ENCODE measurements around the gene RAG1. TPM values are rescaled to one million over a fixed set of nuclear protein-coding genes. Genes with fewer than 3 reads are reported as not detected.

The RAG1 gene
- total RNA-seq, 1 donor from 2014 or later: 1.9 TPM

- Mint-ChIP-seq H3K36me3 (no peaks in the 10 kb centered on the region), H3K4me3 (no peak overlapping the region), H3K27ac (no peak overlapping the region), H3K4me1 (peaks cover 15% of the 10 kb centered on the region), H3K9me3 (no peaks in the 10 kb centered on the region), H3K27me3 (ENCODE audit: low read depth) (no peaks in the 10 kb centered on the region)
- TF ChIP-seq CTCF (IDR thresholded peaks at IDR 0.05; ENCODE audit: unreplicated experiment): no peak
- no peak for DNase-seq (ENCODE audit: low spot score in 2 of 2, unreplicated experiment in 2 of 2)
These were observed 52.4 kb downstream of the RAG1 start for GRCh38 chr11:36620246-36620645.

- Mint-ChIP-seq H3K36me3 (no peaks in the 10 kb centered on the region), H3K4me1 (peaks cover 27% of the 10 kb centered on the region), H3K4me3 (no peak overlapping the region), H3K9me3 (no peaks in the 10 kb centered on the region), H3K27me3 (ENCODE audit: low read depth) (no peaks in the 10 kb centered on the region), H3K27ac (no peak overlapping the region)
- no peak for TF ChIP-seq CTCF (IDR thresholded peaks at IDR 0.05; ENCODE audit: unreplicated experiment)
- no peak for DNase-seq (ENCODE audit: low spot score in 2 of 2, unreplicated experiment in 2 of 2)
These were observed 54.8 kb downstream of the RAG1 start for GRCh38 chr11:36622431-36623136.

GRCh38 chr11:36623494-36623893 is 55.7 kb downstream of the RAG1 start:
- TF ChIP-seq CTCF (IDR thresholded peaks at IDR 0.05; ENCODE audit: unreplicated experiment): no peak
- Mint-ChIP-seq H3K9me3 (no peaks in the 10 kb centered on the region), H3K4me3 (no peak overlapping the region), H3K4me1 (peaks cover 34% of the 10 kb centered on the region), H3K27me3 (ENCODE audit: low read depth) (no peaks in the 10 kb centered on the region), H3K27ac (no peak overlapping the region), H3K36me3 (no peaks in the 10 kb centered on the region)
- DNase-seq (ENCODE audit: low spot score in 2 of 2, unreplicated experiment in 2 of 2): no peak

- no peaks in the 10 kb centered on the region for H3K27me3 Mint-ChIP-seq (ENCODE audit: low read depth)
- no peak for TF ChIP-seq CTCF (IDR thresholded peaks at IDR 0.05; ENCODE audit: unreplicated experiment)
- DNase-seq (ENCODE audit: low spot score in 2 of 2, unreplicated experiment in 2 of 2): no peak
- H3K9me3 Mint-ChIP-seq: no peaks in the 10 kb centered on the region
- H3K27ac Mint-ChIP-seq: no peak overlapping the region
- H3K36me3 Mint-ChIP-seq: no peaks in the 10 kb centered on the region
- H3K4me1 Mint-ChIP-seq: peaks cover 55% of the 10 kb centered on the region
- H3K4me3 Mint-ChIP-seq: no peak overlapping the region
These were observed 59.2 kb downstream of the RAG1 start for GRCh38 chr11:36627006-36627405.

GRCh38 chr11:36627471-36627870 is 59.7 kb downstream of the RAG1 start:
- Mint-ChIP-seq H3K27me3 (ENCODE audit: low read depth) (no peaks in the 10 kb centered on the region), H3K9me3 (no peaks in the 10 kb centered on the region), H3K4me3 (no peak overlapping the region), H3K27ac (no peak overlapping the region), H3K4me1 (peaks cover 55% of the 10 kb centered on the region), H3K36me3 (no peaks in the 10 kb centered on the region)
- TF ChIP-seq CTCF (IDR thresholded peaks at IDR 0.05; ENCODE audit: unreplicated experiment): no peak
- no peak for DNase-seq (ENCODE audit: low spot score in 2 of 2, unreplicated experiment in 2 of 2)
